GM12878 (cell line): ENCODE measurements around the gene MAGED1.

ENCODE experiments used
- YY1 ChIP-seq: IDR thresholded peaks from 2 replicates; pipeline ENCODE4 v1.6.1; 2011; ENCODE audit warnings: low read depth, mild to moderate bottlenecking, low read length
- TF ChIP-seq, protein P1 (sequence below): IDR thresholded peaks from 2 replicates; pipeline ENCODE4 v1.6.1; 2012; ENCODE audit warnings: low read depth, low read length, improper control_type of control experiment
- TF ChIP-seq, protein P2 (sequence below): IDR thresholded peaks from 2 replicates; pipeline ENCODE4 v1.6.1; 2012; ENCODE audit warnings: low read depth, low read length, improper control_type of control experiment
- TF ChIP-seq, protein P3 (sequence below): IDR thresholded peaks from 2 replicates; pipeline ENCODE4 v1.6.1; 2012; ENCODE audit warnings: mild to moderate bottlenecking, low read depth, low read length

DNA sequence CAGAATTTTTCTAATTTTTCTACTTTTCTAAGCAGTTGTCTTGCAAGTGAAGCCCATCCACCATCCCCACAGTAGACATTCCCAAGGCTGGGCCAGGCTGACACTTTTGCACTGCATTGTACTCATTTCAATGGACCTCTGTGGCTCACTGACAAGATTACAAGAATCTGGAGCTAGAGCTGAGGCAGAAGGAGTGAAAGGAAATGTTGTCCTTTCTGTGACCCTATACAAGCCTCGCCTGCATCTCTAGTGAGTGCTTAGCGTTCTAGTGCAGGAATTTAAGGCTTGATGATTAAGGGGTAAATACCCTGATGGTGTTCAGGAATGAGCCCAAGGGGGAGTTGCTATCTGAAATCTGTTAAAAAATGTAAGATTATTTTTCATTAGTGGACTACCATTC lies 6.3 kb downstream of the MAGED1 start:
- TF ChIP-seq YY1, result no peak
- TF ChIP-seq, protein P1, sequence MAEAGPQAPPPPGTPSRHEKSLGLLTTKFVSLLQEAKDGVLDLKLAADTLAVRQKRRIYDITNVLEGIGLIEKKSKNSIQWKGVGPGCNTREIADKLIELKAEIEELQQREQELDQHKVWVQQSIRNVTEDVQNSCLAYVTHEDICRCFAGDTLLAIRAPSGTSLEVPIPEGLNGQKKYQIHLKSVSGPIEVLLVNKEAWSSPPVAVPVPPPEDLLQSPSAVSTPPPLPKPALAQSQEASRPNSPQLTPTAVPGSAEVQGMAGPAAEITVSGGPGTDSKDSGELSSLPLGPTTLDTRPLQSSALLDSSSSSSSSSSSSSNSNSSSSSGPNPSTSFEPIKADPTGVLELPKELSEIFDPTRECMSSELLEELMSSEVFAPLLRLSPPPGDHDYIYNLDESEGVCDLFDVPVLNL, result no peak
- TF ChIP-seq, protein P2, sequence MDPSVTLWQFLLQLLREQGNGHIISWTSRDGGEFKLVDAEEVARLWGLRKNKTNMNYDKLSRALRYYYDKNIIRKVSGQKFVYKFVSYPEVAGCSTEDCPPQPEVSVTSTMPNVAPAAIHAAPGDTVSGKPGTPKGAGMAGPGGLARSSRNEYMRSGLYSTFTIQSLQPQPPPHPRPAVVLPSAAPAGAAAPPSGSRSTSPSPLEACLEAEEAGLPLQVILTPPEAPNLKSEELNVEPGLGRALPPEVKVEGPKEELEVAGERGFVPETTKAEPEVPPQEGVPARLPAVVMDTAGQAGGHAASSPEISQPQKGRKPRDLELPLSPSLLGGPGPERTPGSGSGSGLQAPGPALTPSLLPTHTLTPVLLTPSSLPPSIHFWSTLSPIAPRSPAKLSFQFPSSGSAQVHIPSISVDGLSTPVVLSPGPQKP, result no peak
- TF ChIP-seq, protein P3, sequence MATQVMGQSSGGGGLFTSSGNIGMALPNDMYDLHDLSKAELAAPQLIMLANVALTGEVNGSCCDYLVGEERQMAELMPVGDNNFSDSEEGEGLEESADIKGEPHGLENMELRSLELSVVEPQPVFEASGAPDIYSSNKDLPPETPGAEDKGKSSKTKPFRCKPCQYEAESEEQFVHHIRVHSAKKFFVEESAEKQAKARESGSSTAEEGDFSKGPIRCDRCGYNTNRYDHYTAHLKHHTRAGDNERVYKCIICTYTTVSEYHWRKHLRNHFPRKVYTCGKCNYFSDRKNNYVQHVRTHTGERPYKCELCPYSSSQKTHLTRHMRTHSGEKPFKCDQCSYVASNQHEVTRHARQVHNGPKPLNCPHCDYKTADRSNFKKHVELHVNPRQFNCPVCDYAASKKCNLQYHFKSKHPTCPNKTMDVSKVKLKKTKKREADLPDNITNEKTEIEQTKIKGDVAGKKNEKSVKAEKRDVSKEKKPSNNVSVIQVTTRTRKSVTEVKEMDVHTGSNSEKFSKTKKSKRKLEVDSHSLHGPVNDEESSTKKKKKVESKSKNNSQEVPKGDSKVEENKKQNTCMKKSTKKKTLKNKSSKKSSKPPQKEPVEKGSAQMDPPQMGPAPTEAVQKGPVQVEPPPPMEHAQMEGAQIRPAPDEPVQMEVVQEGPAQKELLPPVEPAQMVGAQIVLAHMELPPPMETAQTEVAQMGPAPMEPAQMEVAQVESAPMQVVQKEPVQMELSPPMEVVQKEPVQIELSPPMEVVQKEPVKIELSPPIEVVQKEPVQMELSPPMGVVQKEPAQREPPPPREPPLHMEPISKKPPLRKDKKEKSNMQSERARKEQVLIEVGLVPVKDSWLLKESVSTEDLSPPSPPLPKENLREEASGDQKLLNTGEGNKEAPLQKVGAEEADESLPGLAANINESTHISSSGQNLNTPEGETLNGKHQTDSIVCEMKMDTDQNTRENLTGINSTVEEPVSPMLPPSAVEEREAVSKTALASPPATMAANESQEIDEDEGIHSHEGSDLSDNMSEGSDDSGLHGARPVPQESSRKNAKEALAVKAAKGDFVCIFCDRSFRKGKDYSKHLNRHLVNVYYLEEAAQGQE, result no peak
